HG03045 (cell line): ENCODE data around the gene MOB3B.

Experiments
- ATAC-seq: cut with Tn5 transposase; IDR thresholded peaks from one replicate; pipeline ENCODE4 v1.9.1; 2021; ENCODE audit warnings: mild to moderate bottlenecking, moderate library complexity; ENCODE audit not compliant: unreplicated experiment

MOB3B gene

GRCh38 chr9:27297050-27297449 is 232.6 kb downstream of the MOB3B start, which contains the start of gene EQTN:
Gene EQTN (minus strand): TSS chr9:27297150. CDS start chr9:27297055, 95 bp downstream.
- no peak for ATAC-seq

GRCh38 chr9:27293996-27294395 is 235.6 kb downstream of the MOB3B start:
- no peak for ATAC-seq

GRCh38 chr9:27292659-27293405 is 236.8 kb downstream of the MOB3B start:
- no peak for ATAC-seq

- no peak for ATAC-seq
Measured at GRCh38 chr9:27291292-27291691, 238.3 kb downstream of the MOB3B start.

- no peak for ATAC-seq
Measured at GRCh38 chr9:27282269-27282668, 247.3 kb downstream of the MOB3B start.

GRCh38 chr9:27280860-27281259 is 248.8 kb downstream of the MOB3B start:
- ATAC-seq, result no peak

- ATAC-seq, result no peak
Measured at GRCh38 chr9:27280249-27280648, 249.4 kb downstream of the MOB3B start.

GRCh38 chr9:27279611-27280010 is 250.0 kb downstream of the MOB3B start:
- no peak for ATAC-seq

GRCh38 chr9:27278374-27278773 is 251.2 kb downstream of the MOB3B start:
- no peak for ATAC-seq

- ATAC-seq, result no peak
Measured at GRCh38 chr9:27276193-27277030, 253.2 kb downstream of the MOB3B start.
